ENCODE results near the gene COX6B2. TPM values are rescaled to one million over a fixed set of nuclear protein-coding genes. Genes with fewer than 3 reads are reported as not detected.

The COX6B2 gene
- total RNA-seq, 1 donor from 2014 or later: not detected

DNA sequence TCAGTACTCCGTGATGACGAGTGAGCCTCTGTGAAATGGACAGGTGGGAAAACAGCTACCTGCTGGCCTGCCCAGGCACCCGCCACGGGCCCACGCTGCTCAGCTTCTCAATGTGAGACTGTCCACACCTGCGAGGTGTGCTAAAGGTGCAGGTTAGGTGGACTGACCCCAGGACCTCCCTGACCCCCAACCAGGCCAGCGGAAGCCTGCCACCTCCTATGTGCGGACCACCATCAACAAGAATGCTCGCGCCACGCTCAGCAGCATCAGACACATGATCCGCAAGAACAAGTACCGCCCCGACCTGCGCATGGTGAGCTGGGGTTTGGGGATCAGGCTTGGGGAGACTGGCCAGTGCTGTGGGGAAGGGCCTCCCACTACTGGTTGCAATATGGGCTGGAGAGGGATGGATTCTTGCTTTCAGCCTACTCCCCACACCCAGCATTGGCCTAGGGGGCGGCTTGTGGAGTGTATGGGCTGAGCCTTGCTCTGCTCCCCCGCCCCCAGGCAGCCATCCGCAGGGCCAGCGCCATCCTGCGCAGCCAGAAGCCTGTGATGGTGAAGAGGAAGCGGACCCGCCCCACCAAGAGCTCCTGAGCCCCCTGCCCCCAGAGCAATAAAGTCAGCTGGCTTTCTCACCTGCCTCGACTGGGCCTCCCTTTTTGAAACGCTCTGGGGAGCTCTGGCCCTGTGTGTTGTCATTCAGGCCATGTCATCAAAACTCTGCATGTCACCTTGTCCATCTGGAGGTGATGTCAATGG is 33.4 kb upstream of the COX6B2 start:
- Histone ChIP-seq H3F3A (ENCODE audit: low read depth) (peaks cover 75% of the 10 kb centered on the region), H3K27ac (no peak overlapping the region), H2AFZ (replicated peaks) (no peak overlapping the region), H3K4me2 (peak overlapping the region; percentile 100), H3K27me3 (peaks cover 5% of the 10 kb centered on the region), H3K9me3 (ENCODE audit: low read depth) (no peaks in the 10 kb centered on the region), H3K9ac (no peak overlapping the region), H3K79me2 (ENCODE audit: low read depth) (peaks cover 32% of the 10 kb centered on the region), H4K20me1 (ENCODE audit: low read depth) (peaks cover 71% of the 10 kb centered on the region), H3K4me3 (no peak overlapping the region), H3K36me3 (no peaks in the 10 kb centered on the region), H3K4me1 (peaks cover 43% of the 10 kb centered on the region)
- Mint-ChIP-seq H3K9me3 (no peaks in the 10 kb centered on the region), H3K36me3 (peaks cover 15% of the 10 kb centered on the region), H3K27me3 (ENCODE audit: insufficient read depth, low read depth) (peaks cover 13% of the 10 kb centered on the region), H3K4me1 (peaks cover 56% of the 10 kb centered on the region), H3K4me3 (peak overlapping the region; percentile 100), H3K27ac (no peak overlapping the region)
- DNase-seq (ENCODE audit: low spot score): no peak
- TF ChIP-seq EZH2 (IDR thresholded peaks at IDR 0.05): no peak

DNA sequence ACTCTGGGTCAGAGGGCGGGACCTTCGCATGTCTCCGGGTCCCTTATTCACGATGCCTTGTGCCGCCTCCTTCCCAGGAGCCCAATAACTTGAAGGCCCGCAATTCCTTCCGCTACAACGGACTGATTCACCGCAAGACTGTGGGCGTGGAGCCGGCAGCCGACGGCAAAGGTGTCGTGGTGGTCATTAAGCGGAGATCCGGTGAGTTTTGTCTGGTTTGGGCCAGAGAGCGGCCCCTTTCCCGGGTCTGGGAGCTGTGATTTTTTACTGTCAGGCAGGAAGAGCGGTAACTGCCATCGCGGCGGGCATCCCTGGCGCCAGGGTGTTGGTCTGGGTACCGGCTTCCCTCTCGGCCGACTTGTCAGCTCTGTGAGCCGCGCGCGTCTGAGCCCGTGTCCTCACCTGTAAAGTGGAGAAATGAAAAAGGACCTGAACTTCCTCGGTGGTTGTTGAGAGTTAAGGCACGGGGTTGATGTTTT is 32.0 kb upstream of the COX6B2 start:
- Histone ChIP-seq H3K9ac (peak overlapping the region; percentile 88), H2AFZ (replicated peaks) (no peak overlapping the region), H3K79me2 (ENCODE audit: low read depth) (peaks cover 32% of the 10 kb centered on the region), H3K4me3 (peak overlapping the region; percentile 90), H4K20me1 (ENCODE audit: low read depth) (peaks cover 57% of the 10 kb centered on the region), H3F3A (ENCODE audit: low read depth) (peaks cover 63% of the 10 kb centered on the region), H3K27me3 (peaks cover 17% of the 10 kb centered on the region), H3K4me1 (peaks cover 35% of the 10 kb centered on the region), H3K4me2 (peak overlapping the region; percentile 100), H3K9me3 (ENCODE audit: low read depth) (no peaks in the 10 kb centered on the region), H3K36me3 (no peaks in the 10 kb centered on the region), H3K27ac (no peak overlapping the region)
- TF ChIP-seq CTCF (IDR thresholded peaks at IDR 0.05): no peak
- no peak for TF ChIP-seq EZH2 (IDR thresholded peaks at IDR 0.05)
- no peak for TF ChIP-seq EZH2phosphoT487 (IDR thresholded peaks at IDR 0.05)
- Mint-ChIP-seq H3K4me1 (peaks cover 47% of the 10 kb centered on the region), H3K4me3 (peak overlapping the region; percentile 100), H3K36me3 (peaks cover 11% of the 10 kb centered on the region), H3K27me3 (ENCODE audit: insufficient read depth, low read depth) (peaks cover 18% of the 10 kb centered on the region), H3K27ac (no peak overlapping the region), H3K9me3 (peaks cover 4% of the 10 kb centered on the region)
- DNase-seq (ENCODE audit: low spot score): no peak

DNA sequence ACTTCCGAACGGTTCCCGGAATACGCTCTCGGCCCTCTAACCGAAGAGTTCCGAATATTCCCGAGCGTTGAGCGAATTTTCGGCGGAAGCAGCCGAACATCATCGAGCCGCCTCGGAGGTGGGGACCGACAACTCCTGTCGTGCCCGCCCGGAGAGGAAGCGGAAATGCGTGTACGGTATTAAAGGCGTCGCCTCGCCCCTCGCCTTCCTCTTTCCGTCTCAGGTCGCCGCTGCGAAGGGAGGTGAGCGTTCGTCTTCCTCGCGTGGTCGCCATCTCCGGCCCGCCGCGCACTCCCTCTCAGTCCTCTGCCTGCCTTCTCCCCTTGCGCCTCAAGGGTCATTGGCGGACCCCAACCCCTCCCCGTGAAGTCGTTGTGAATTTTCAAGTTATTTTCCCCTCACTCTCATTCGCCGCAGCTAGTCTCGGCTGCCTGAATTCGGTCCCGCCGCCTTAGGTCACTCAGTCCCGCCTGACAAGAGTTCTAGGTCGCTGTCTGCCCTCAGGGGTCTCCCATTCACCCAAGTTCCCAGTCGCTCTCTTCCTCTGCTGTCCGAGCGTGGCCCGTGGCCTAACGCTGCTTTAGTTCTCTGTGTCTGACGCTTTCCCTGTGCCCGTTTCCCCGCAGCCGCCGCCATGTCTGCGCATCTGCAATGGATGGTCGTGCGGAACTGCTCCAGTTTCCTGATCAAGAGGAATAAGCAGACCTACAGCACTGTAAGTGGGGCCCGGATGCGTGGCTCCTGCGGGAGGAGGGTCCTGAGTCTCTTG is 31.4 kb upstream of the COX6B2 start, which contains the start of gene RPL28:
RPL28 (plus strand) TSS at position 209 of the 769 bp plus-strand sequence; CDS start at position 635, 426 bp downstream.
- Histone ChIP-seq H4K20me1 (ENCODE audit: low read depth) (peaks cover 51% of the 10 kb centered on the region), H3K4me1 (peaks cover 35% of the 10 kb centered on the region), H3K9me3 (ENCODE audit: low read depth) (no peaks in the 10 kb centered on the region), H3K4me2 (peak within 1 kb of the TSS; percentile 100), H2AFZ (replicated peaks) (peak within 1 kb of the TSS; percentile 94), H3K27me3 (peaks cover 17% of the 10 kb centered on the region), H3K27ac (no peak within 1 kb of the TSS), H3K36me3 (no peaks in the 10 kb centered on the region), H3K79me2 (ENCODE audit: low read depth) (peaks cover 32% of the 10 kb centered on the region), H3F3A (ENCODE audit: low read depth) (peaks cover 56% of the 10 kb centered on the region), H3K4me3 (peak within 1 kb of the TSS; percentile 90), H3K9ac (peak within 1 kb of the TSS; percentile 88)
- peaks cover 11% of the 10 kb centered on the region for H3K36me3 Mint-ChIP-seq
- H3K27ac Mint-ChIP-seq: peak within 1 kb of the TSS; percentile 97
- peaks cover 47% of the 10 kb centered on the region for H3K4me1 Mint-ChIP-seq
- TF ChIP-seq EZH2 (IDR thresholded peaks at IDR 0.05): no peak
- no peak for TF ChIP-seq EZH2phosphoT487 (IDR thresholded peaks at IDR 0.05)
- no peak for TF ChIP-seq CTCF (IDR thresholded peaks at IDR 0.05)
- peak; percentile 99 for DNase-seq (ENCODE audit: low spot score)
- peak within 1 kb of the TSS; percentile 100 for H3K4me3 Mint-ChIP-seq
- peaks cover 4% of the 10 kb centered on the region for H3K9me3 Mint-ChIP-seq
- peaks cover 20% of the 10 kb centered on the region for H3K27me3 Mint-ChIP-seq (ENCODE audit: insufficient read depth, low read depth)
